Kidney epithelial cell (primary cell): ENCODE measurements around the gene COX5A. TPM values are rescaled to one million over a fixed set of nuclear protein-coding genes. Genes with fewer than 3 reads are reported as not detected.

Experiments used
- DNase-seq: peaks from one replicate; pipeline ENCODE4 v3.0.0-alpha.2; 2010; ENCODE audit warnings: low read depth
- H3K27me3 ChIP-seq: 2 replicates; pipeline ENCODE4 v1.6.0; 2011; ENCODE audit warnings: low read length; ENCODE audit not compliant: control insufficient read depth, insufficient read depth
- H3K36me3 ChIP-seq: 2 replicates; pipeline ENCODE4 v1.5.1; 2011; ENCODE audit warnings: low read length; ENCODE audit not compliant: control insufficient read depth, insufficient read depth
- H3K4me3 ChIP-seq: 2 replicates; pipeline ENCODE4 v1.5.1; 2011; ENCODE audit warnings: low read depth, mild to moderate bottlenecking, control low read depth, low read length
- total RNA-seq: library from RNA; depleted of rRNA; stranded (reverse); fragments of >200 nt; gene quantifications from 2 replicates; pipeline ENCODE4 v1.2.3, GENCODE V29; 2015
- TF ChIP-seq, protein P1 (sequence below): IDR thresholded peaks from 2 replicates; pipeline ENCODE4 v1.5.1; 2011; ENCODE audit warnings: mild to moderate bottlenecking, moderate library complexity, low read length, control low read depth, inconsistent platforms; ENCODE audit not compliant: insufficient read depth, poor library complexity, severe bottlenecking

The COX5A gene
- total RNA-seq, 1 donor from 2014 or later = 136 TPM

DNA sequence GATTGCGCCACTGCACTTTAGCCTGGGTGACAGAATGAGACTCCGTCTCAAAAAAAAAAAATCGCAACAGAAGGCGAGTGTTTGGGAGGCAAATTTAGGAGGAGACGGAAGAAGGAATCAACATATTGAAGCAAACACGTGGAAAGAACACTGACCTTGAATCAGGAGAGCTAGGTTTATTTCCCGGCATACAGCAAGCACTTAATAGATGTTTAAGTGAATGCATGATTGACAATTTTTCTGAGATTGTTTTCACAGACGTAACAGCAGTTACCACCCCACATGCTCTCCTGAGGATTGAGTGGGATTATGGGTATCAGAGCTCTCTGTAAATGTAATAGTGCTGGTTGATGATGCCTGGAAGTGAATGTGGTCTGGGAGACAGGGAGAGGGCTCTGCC lies 24.3 kb upstream of the COX5A start:
- Histone ChIP-seq H3K27me3 (peaks cover 8% of the 10 kb centered on the region), H3K36me3 (no peaks in the 10 kb centered on the region), H3K4me3 (no peak overlapping the region)
- no peak for DNase-seq
- TF ChIP-seq, protein P1, sequence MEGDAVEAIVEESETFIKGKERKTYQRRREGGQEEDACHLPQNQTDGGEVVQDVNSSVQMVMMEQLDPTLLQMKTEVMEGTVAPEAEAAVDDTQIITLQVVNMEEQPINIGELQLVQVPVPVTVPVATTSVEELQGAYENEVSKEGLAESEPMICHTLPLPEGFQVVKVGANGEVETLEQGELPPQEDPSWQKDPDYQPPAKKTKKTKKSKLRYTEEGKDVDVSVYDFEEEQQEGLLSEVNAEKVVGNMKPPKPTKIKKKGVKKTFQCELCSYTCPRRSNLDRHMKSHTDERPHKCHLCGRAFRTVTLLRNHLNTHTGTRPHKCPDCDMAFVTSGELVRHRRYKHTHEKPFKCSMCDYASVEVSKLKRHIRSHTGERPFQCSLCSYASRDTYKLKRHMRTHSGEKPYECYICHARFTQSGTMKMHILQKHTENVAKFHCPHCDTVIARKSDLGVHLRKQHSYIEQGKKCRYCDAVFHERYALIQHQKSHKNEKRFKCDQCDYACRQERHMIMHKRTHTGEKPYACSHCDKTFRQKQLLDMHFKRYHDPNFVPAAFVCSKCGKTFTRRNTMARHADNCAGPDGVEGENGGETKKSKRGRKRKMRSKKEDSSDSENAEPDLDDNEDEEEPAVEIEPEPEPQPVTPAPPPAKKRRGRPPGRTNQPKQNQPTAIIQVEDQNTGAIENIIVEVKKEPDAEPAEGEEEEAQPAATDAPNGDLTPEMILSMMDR = no peak

DNA sequence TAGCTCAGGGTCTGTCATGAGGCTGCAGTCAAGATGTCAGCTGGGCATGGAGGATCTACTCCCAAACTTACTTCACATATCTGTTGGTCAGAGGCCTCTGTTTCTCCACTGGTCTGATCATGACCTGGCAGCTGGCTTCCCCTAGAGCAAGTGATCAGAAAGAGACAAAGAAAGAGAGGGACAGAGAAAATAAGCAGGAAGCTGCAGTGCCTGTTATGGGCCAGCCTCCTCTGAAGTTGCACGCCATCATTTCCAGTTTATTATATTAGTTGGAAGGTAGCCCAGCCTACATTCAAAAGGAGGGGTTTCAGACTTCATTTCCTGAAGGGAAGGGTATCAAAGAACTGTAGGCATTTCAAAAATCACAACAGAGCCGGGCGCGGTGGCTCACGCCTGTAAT lies 23.7 kb upstream of the COX5A start:
- Histone ChIP-seq H3K4me3 (no peak overlapping the region), H3K27me3 (peaks cover 9% of the 10 kb centered on the region), H3K36me3 (no peaks in the 10 kb centered on the region)
- TF ChIP-seq, protein P1 = no peak
- DNase-seq = no peak

DNA sequence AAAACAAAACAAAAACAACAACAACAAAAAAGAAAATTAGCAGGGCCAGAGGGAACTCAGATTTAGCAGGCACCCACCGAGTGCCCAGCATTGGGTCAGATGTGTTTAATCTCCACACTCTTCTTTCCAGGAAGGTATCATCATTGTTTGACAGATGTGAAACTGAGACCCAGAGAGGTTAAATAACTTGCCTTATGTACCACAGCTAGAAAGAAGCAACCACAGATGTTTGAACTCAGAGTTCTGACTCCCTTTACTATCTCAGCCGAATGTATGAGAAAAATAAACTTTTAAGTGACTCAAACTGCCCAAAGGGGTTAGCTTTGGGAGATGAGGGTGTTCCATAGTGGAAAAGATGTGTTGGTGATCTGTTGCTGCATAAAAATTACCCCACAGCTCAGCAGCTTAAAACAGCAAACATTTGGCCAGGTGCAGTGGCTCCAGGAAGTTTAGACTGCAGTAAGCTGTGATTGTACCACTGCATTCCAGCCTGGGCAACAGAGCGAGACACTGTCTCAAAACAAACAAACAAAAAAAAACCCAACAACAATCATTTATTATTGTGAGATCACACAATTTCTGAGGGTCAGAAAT lies 23.2 kb upstream of the COX5A start:
- Histone ChIP-seq H3K4me3 (no peak overlapping the region), H3K36me3 (no peaks in the 10 kb centered on the region), H3K27me3 (peaks cover 11% of the 10 kb centered on the region)
- TF ChIP-seq, protein P1 = no peak
- DNase-seq = no peak

DNA sequence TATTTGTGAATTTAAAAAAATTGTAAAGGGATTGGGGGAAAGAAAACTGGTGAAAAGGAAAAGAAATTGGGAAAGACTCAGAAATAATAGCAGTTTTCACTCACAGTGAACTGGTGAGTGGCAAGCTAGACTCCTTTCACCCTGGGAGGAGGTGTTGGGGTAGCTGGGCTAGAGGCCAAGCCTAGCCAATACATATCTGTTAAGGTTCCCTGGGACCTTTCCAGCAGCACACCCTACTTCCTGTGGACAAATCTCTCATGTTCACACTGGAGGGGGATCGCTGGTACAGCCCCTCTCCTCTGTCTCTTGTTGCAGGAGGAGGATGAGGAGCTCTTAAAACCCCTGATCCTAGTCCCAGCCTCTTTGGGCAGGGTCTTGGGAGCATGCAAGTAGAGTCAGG lies 22.4 kb upstream of the COX5A start:
- no peak for DNase-seq
- TF ChIP-seq, protein P1 = no peak
- Histone ChIP-seq H3K4me3 (no peak overlapping the region), H3K27me3 (peaks cover 13% of the 10 kb centered on the region), H3K36me3 (no peaks in the 10 kb centered on the region)

DNA sequence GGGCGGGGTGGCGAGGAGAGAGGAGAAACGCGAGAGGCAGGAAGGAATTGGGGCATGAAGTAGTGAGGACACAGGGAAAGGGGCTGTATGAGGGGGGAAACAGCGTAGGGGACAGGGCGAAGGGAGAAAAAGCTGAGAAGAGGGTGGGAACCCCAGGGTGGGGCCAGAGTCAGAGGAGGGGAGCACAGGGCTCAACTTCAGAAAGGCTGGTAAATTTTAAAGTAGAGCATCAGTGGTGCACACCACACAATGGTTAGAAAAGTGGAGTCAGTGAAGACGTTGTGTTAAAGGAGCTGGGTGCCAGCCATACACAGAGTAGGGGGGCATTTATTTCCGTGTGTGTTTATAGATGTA lies 21.7 kb upstream of the COX5A start:
- TF ChIP-seq, protein P1 = no peak
- H3K36me3 ChIP-seq = no peaks in the 10 kb centered on the region
- H3K4me3 ChIP-seq = no peak overlapping the region
- peaks cover 13% of the 10 kb centered on the region for H3K27me3 ChIP-seq
- DNase-seq = no peak

DNA sequence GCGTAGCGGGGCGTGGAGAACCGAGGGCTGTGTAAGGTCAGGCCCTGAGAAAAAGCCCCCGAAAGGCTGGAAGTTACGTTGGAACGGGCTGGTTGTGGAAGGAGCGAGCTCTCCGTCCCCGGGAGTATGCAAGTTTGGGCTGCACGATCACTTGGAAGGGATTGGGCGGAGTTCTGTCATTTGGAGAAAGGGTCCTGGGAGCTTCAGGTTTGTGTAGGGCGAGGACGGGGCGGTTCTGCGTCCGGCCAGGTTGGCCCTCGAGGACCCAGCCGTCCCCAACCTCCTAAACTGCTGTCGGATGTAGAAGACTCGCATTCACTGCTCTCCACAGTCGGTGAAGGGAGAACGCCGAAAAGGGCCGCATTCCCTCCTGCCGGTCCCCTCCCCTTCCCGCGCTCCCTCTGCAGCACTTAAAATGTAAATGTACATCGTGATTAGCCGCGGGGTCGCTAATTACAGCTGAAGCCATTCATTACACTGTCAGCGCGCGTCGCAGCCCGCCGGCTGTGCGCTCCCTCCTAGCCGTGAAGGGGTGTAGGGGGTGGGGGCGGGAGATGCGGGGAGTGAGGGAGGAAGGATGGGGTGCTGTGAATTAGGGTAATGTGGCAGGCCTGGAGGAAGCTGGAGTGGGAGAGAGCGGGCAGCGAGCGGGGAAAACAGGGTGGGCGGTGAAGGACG lies 21.2 kb upstream of the COX5A start:
- H3K4me3 ChIP-seq = peak overlapping the region; percentile 41
- DNase-seq = no peak
- H3K27me3 ChIP-seq = peaks cover 13% of the 10 kb centered on the region
- no peaks in the 10 kb centered on the region for H3K36me3 ChIP-seq
- TF ChIP-seq, protein P1 = no peak
